ENCODE results near the gene DNAJC7. TPM values are rescaled to one million over a fixed set of nuclear protein-coding genes. Genes with fewer than 3 reads are reported as not detected.

DNAJC7 gene
- total and polyA plus RNA-seq, 2 experiments from 2014 or later = 50.1 to 73.6 TPM

DNA sequence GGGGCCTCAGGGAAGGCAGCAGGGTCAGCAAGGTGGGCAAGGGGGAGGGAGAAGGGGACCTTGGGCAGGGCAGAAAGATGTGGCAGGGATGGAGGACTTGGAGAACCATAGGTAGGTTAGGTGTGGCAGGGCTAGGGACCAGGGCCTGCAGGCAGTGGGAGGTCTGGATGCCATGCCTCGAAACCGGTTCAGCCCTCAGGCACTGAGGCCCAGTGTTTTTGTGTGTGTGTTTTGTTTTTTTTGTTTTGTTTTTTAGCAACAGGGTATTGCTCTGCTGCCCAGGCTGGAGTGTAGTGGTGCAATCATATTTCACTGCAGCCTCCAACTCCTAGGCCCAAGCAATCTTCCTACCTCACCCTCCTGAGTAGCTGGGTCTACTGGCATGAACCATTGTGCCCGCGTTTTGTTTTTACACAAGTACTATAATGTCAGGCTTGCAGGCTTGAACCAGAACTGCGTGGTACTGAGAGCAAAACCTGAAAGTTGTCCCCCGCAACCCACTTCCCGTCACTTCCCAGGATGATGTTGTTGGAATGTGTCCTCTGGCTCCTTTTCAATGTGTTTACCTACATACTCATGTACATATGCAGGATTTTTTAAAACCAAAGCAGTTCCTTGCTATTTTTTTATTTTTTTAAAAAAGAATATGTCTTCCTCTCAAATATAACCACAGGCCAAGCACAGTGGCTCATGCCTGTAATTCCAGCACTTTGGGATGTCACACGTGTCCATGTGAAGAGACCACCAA is 74.4 kb downstream of the DNAJC7 start:
- no peak overlapping the region for H2AFZ ChIP-seq
- no peaks in the 10 kb centered on the region for H3K4me1 ChIP-seq (ENCODE audit: insufficient read depth)
- no peak overlapping the region for H3K4me3 ChIP-seq
- no peaks in the 10 kb centered on the region for H3K9me3 ChIP-seq (ENCODE audit: low read depth)
- H4K20me1 ChIP-seq (ENCODE audit: insufficient read depth, poor library complexity, severe bottlenecking) = no peaks in the 10 kb centered on the region
- no peak for DNase-seq (ENCODE audit: low spot score)
- H3K27me3 ChIP-seq = no peaks in the 10 kb centered on the region
- TF ChIP-seq EZH2phosphoT487 (IDR thresholded peaks at IDR 0.05; ENCODE audit: low read depth, severe bottlenecking, unreplicated experiment) = no peak
- TF ChIP-seq, protein P1, sequence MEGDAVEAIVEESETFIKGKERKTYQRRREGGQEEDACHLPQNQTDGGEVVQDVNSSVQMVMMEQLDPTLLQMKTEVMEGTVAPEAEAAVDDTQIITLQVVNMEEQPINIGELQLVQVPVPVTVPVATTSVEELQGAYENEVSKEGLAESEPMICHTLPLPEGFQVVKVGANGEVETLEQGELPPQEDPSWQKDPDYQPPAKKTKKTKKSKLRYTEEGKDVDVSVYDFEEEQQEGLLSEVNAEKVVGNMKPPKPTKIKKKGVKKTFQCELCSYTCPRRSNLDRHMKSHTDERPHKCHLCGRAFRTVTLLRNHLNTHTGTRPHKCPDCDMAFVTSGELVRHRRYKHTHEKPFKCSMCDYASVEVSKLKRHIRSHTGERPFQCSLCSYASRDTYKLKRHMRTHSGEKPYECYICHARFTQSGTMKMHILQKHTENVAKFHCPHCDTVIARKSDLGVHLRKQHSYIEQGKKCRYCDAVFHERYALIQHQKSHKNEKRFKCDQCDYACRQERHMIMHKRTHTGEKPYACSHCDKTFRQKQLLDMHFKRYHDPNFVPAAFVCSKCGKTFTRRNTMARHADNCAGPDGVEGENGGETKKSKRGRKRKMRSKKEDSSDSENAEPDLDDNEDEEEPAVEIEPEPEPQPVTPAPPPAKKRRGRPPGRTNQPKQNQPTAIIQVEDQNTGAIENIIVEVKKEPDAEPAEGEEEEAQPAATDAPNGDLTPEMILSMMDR (IDR thresholded peaks at IDR 0.05; ENCODE audit: poor library complexity) = no peak
- TF ChIP-seq EZH2 (IDR thresholded peaks at IDR 0.05; ENCODE audit: borderline replicate concordance) = no peak
- WGBS (ENCODE audit: low lambda C conversion rate, missing lambda C conversion rate) = 95% methylated on average over 8 of the region's 8 CpGs
- no peak overlapping the region for H3K27ac ChIP-seq
- no peaks in the 10 kb centered on the region for H3K9me2 ChIP-seq (replicated peaks; ENCODE audit: insufficient read depth)
- no peaks in the 10 kb centered on the region for H3K79me2 ChIP-seq
- H3K4me2 ChIP-seq = no peak overlapping the region
- no peaks in the 10 kb centered on the region for H3K36me3 ChIP-seq (replicated peaks; ENCODE audit: insufficient read depth, low read depth)

DNA sequence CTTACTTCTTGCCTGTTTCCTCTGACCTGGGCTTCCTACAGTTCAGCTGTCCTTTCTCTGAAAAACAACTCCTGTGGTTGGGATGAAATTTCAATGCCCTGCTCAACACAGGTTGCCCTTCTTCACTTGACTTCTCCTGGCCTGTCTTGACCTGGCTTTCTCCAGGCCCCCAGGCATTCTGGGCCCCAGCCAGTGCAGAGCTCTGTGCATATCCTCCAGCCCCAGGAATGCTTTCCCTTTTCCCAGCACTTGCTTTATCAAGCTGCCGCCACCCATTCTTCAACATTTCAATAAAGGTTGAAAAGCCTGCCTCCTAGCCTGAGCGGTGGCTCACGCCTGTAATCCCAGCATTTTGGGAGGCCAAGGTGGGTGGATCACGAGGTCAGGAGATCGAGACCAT is 76.1 kb downstream of the DNAJC7 start:
- H3K27ac ChIP-seq = no peak overlapping the region
- H2AFZ ChIP-seq = no peak overlapping the region
- no peaks in the 10 kb centered on the region for H3K4me1 ChIP-seq (ENCODE audit: insufficient read depth)
- WGBS (ENCODE audit: low lambda C conversion rate, missing lambda C conversion rate) = 93% methylated on average over 5 of the region's 5 CpGs
- TF ChIP-seq, protein P1 (IDR thresholded peaks at IDR 0.05; ENCODE audit: poor library complexity) = no peak
- TF ChIP-seq EZH2phosphoT487 (IDR thresholded peaks at IDR 0.05; ENCODE audit: low read depth, severe bottlenecking, unreplicated experiment) (no peak), EZH2 (IDR thresholded peaks at IDR 0.05; ENCODE audit: borderline replicate concordance) (no peak)
- H3K27me3 ChIP-seq = no peaks in the 10 kb centered on the region
- H3K79me2 ChIP-seq = no peaks in the 10 kb centered on the region
- H3K9me3 ChIP-seq (ENCODE audit: low read depth) = no peaks in the 10 kb centered on the region
- no peak overlapping the region for H3K4me3 ChIP-seq
- no peaks in the 10 kb centered on the region for H3K9me2 ChIP-seq (replicated peaks; ENCODE audit: insufficient read depth)
- no peaks in the 10 kb centered on the region for H4K20me1 ChIP-seq (ENCODE audit: insufficient read depth, poor library complexity, severe bottlenecking)
- H3K4me2 ChIP-seq = no peak overlapping the region
- DNase-seq (ENCODE audit: low spot score) = no peak
- no peaks in the 10 kb centered on the region for H3K36me3 ChIP-seq (replicated peaks; ENCODE audit: insufficient read depth, low read depth)

DNA sequence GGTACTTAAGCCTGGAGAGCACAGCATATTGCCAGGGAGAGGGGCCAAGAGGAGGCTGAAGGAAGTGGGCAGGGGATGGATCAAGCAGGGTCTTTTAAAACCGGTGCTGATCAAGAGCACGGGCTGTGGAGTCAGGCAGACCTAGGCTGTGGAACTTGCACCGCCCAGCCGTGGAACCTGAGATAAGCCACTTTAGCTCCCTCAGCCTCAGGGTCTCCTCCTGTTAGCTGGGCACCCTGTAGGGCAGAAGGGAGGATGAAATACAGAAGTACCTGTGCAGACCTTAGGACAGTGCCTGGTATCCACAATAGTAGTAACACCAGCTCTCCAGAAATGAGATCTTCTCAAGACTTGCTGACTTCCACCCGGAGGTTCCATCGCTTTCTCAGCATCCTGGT is 77.5 kb downstream of the DNAJC7 start:
- TF ChIP-seq EZH2phosphoT487 (IDR thresholded peaks at IDR 0.05; ENCODE audit: low read depth, severe bottlenecking, unreplicated experiment) = no peak
- TF ChIP-seq, protein P1 (IDR thresholded peaks at IDR 0.05; ENCODE audit: poor library complexity) = no peak
- no peak for TF ChIP-seq EZH2 (IDR thresholded peaks at IDR 0.05; ENCODE audit: borderline replicate concordance)
- no peak overlapping the region for H3K27ac ChIP-seq
- no peak overlapping the region for H3K4me3 ChIP-seq
- no peaks in the 10 kb centered on the region for H3K79me2 ChIP-seq
- no peaks in the 10 kb centered on the region for H3K27me3 ChIP-seq
- H3K9me2 ChIP-seq (replicated peaks; ENCODE audit: insufficient read depth) = no peaks in the 10 kb centered on the region
- no peak overlapping the region for H2AFZ ChIP-seq
- DNase-seq (ENCODE audit: low spot score) = no peak
- no peaks in the 10 kb centered on the region for H3K4me1 ChIP-seq (ENCODE audit: insufficient read depth)
- WGBS (ENCODE audit: low lambda C conversion rate, missing lambda C conversion rate) = 90% methylated on average over 6 of the region's 6 CpGs
- no peak overlapping the region for H3K4me2 ChIP-seq
- no peaks in the 10 kb centered on the region for H3K36me3 ChIP-seq (replicated peaks; ENCODE audit: insufficient read depth, low read depth)
- H3K9me3 ChIP-seq (ENCODE audit: low read depth) = no peaks in the 10 kb centered on the region
- no peaks in the 10 kb centered on the region for H4K20me1 ChIP-seq (ENCODE audit: insufficient read depth, poor library complexity, severe bottlenecking)

Data from hepatocyte (in vitro differentiated cells).